Measurements from ENCODE around the gene HPRT1.

Gene HPRT1

GRCh38 chrX:134545510-134545909, 85.5 kb downstream of the HPRT1 start:
- DNase-seq: peak; percentile 71

- no peak for DNase-seq
Observed at GRCh38 chrX:134546187-134546586, 86.2 kb downstream of the HPRT1 start.

- DNase-seq: no peak
Observed at GRCh38 chrX:134547047-134547679, 87.2 kb downstream of the HPRT1 start.

- no peak for DNase-seq
Observed at GRCh38 chrX:134548257-134549201, 88.6 kb downstream of the HPRT1 start.

Data from right hindlimb (tissue), 1 donor.